ENCODE measurements around the gene JOSD2.

Gene JOSD2

DNA sequence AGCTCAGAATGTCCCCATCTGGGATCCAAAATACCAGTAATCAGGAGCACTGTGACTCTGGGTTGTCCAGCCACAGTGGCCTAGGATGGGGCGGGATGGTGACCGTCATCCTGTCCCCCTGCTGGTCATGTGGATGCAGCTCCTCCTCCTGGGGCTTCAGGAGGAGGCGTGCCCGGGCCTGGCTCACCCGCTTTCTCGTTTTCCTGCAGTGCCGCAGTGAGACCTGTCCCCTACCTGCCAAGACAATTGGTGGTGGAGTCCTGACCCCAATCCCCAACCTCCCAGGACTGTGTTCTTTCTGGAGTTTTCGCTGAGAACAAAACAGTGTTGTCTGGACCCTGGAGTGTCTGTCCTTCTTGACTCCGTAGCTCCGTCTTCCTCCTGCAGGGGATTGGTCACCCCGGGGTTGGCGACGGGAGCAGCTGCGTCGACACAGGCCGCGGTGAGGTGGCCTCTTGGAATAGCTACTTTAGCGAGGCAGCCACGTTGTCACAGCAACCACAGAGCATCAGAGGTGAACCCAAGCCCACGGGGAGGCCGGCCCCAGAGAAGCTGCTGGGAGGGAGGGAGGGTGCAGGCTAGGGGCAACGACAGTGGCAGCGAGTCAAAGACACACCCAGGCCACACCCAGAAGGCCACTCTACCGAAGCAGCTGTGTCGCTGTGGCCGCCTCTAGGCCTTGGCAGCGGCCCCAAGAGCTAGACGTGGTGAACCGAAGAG lies 44.8 kb downstream of the JOSD2 start:
- no peak overlapping the region for H3K4me3 ChIP-seq (ENCODE audit: control insufficient read depth, low read depth, low read length)
- no peak for DNase-seq (ENCODE audit: low read depth)
- TF ChIP-seq, protein P1, sequence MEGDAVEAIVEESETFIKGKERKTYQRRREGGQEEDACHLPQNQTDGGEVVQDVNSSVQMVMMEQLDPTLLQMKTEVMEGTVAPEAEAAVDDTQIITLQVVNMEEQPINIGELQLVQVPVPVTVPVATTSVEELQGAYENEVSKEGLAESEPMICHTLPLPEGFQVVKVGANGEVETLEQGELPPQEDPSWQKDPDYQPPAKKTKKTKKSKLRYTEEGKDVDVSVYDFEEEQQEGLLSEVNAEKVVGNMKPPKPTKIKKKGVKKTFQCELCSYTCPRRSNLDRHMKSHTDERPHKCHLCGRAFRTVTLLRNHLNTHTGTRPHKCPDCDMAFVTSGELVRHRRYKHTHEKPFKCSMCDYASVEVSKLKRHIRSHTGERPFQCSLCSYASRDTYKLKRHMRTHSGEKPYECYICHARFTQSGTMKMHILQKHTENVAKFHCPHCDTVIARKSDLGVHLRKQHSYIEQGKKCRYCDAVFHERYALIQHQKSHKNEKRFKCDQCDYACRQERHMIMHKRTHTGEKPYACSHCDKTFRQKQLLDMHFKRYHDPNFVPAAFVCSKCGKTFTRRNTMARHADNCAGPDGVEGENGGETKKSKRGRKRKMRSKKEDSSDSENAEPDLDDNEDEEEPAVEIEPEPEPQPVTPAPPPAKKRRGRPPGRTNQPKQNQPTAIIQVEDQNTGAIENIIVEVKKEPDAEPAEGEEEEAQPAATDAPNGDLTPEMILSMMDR (conservative IDR thresholded peaks at IDR 0.05; ENCODE audit: control insufficient read depth, insufficient read depth, low read depth, low read length) = no peak

DNA sequence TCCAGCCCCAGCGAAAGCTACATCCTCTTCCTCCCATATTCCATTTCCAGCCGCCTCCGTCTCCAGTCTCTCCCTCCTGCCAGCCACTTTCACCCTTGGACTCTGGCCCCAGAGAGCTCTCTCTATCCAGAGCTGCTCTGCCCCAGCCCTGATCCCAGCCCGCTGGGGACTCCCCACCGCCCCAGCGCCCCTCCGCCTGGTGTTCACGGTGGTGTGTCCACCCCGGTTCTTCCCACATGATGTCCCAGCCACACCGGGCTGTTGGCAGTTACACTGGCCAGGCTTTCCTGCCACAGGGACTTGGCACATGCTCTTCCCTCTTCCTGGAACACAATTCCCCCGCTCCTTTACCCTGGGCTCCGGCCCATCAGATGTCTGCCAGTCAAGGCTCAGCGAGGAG lies 46.0 kb downstream of the JOSD2 start:
- TF ChIP-seq, protein P1 (conservative IDR thresholded peaks at IDR 0.05; ENCODE audit: control insufficient read depth, insufficient read depth, low read depth, low read length) = no peak
- DNase-seq (ENCODE audit: low read depth) = no peak
- no peak overlapping the region for H3K4me3 ChIP-seq (ENCODE audit: control insufficient read depth, low read depth, low read length)

DNA sequence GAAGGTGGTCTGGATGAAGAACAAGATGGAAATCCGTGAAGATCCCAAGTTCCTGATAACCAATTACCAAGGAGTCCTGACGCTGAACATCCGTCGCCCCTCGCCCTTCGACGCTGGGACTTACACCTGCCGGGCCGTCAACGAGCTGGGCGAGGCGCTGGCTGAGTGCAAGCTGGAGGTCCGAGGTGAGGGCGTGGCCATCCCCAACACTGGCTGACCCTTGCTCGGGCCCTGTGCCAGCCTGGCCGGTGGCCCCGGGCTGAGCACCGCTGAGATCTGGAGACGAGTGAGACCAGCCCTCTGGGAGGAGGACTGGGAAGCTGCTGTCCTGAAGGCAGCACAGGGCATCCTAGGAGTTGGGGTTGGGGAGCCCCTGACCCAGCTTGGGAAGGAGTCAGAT lies 46.6 kb downstream of the JOSD2 start:
- H3K4me3 ChIP-seq (ENCODE audit: control insufficient read depth, low read depth, low read length) = no peak overlapping the region
- TF ChIP-seq, protein P1 (conservative IDR thresholded peaks at IDR 0.05; ENCODE audit: control insufficient read depth, insufficient read depth, low read depth, low read length) = no peak
- DNase-seq (ENCODE audit: low read depth) = no peak

DNA sequence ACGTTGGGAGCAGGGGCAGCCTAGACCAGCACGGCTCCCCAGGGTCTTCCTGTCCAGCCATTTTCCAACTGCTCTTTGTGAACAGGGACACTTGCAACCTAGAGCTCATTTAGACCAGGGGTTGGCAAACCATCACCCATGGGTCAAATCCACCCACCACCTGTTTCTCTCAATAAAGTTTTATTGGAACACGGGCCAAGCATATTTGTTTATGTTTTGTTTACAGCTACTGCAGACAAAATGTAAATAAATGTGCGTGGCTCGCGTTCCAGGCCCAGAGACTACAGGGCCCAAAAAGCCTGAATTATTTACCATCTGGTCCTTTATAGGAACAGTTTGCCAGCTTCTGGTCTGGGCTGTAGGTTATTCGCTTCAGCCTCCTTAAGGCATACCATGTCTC lies 48.0 kb downstream of the JOSD2 start:
- no peak for DNase-seq (ENCODE audit: low read depth)
- TF ChIP-seq, protein P1 (conservative IDR thresholded peaks at IDR 0.05; ENCODE audit: control insufficient read depth, insufficient read depth, low read depth, low read length) = no peak
- no peak overlapping the region for H3K4me3 ChIP-seq (ENCODE audit: control insufficient read depth, low read depth, low read length)

DNA sequence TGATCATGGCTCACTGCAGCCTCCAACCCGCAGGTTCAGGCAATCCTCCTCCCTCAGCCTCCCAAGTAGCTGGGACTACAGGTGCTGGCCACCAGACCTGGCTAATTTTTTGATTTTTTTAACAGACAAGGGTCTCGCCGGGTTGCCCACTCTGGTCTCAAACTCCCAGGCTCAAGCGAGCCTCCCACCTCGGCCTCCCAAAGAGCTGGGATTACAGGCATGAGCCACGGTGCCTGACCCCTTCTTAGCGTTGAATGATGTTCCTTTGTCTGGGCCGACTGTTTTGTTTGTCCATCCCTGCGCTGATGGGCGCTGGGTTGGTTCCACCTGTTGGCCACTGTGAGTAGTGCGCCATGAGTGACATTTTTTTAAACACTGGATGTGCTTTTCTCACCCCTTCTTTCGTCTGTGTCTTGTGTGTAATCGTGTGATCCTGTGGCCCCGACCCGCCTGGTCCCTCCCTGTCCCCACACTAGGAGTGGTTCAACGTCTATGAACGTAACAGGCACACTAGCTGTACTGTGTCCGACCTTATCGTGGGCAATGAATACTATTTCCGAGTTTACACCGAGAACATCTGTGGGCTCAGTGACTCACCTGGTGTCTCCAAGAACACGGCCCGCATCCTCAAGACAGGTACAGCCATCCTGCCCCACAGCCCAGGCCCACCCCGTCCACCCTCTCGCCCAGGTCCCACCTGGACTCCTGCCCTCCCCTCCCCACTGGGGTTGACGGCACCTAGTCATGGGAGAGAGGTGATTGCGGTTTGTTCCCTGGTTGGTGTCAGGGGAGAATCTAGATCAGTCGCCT lies 49.7 kb downstream of the JOSD2 start:
- DNase-seq (ENCODE audit: low read depth) = peak; percentile 65
- H3K4me3 ChIP-seq (ENCODE audit: control insufficient read depth, low read depth, low read length) = no peak overlapping the region
- TF ChIP-seq, protein P1 (conservative IDR thresholded peaks at IDR 0.05; ENCODE audit: control insufficient read depth, insufficient read depth, low read depth, low read length) = peak; percentile 88

DNA sequence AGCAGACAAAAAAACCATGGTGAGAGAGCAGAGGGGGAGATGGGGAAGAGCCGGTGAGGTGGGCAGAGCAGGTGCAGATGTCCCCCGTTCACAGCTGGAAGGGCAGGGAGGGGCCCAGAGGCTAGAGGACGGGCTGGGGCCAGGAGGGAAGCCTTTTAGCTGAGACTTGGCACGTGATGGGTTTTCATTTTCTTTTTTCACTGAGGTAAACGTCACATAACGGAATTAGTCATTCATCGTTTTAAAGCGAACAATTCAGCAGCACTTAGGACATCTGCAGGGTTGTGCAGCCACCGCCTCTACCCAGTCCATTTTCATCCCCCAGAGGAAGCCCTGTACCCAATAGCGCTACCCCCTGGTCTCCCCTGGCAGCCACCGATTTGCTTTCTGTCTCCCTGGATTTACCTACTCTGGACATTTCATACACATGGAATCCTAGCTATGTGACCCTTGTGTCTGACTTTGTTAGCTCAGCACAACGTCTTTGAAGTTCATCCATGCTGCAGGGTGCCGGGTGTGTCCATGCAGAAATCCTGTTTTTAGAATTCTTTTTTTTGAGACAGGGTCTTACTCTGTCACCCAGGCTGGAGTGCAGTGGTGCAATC lies 50.7 kb downstream of the JOSD2 start:
- TF ChIP-seq, protein P1 (conservative IDR thresholded peaks at IDR 0.05; ENCODE audit: control insufficient read depth, insufficient read depth, low read depth, low read length) = no peak
- H3K4me3 ChIP-seq (ENCODE audit: control insufficient read depth, low read depth, low read length) = no peak overlapping the region
- DNase-seq (ENCODE audit: low read depth) = peak; percentile 53

Measured in fibroblast of mammary gland (primary cell).